Measurements from ENCODE around the gene TOR1B.

Gene TOR1B

GRCh38 chr9:129776938-129777768 lies 25.8 kb upstream of the TOR1B start:
- no peak for DNase-seq (ENCODE audit: low read depth)
- TF ChIP-seq CTCF (IDR thresholded peaks at IDR 0.05; ENCODE audit: control insufficient read depth, extremely low read depth, insufficient read depth) = no peak
- no peak overlapping the region for H3K4me3 ChIP-seq (ENCODE audit: low read depth, low read length)

GRCh38 chr9:129777769-129778130 lies 25.2 kb upstream of the TOR1B start:
- DNase-seq (ENCODE audit: low read depth) = no peak
- TF ChIP-seq CTCF (IDR thresholded peaks at IDR 0.05; ENCODE audit: control insufficient read depth, extremely low read depth, insufficient read depth) = no peak
- H3K4me3 ChIP-seq (ENCODE audit: low read depth, low read length) = no peak overlapping the region

GRCh38 chr9:129778469-129778868 lies 24.5 kb upstream of the TOR1B start:
- DNase-seq (ENCODE audit: low read depth) = no peak
- no peak for TF ChIP-seq CTCF (IDR thresholded peaks at IDR 0.05; ENCODE audit: control insufficient read depth, extremely low read depth, insufficient read depth)
- H3K4me3 ChIP-seq (ENCODE audit: low read depth, low read length) = no peak overlapping the region

- no peak for TF ChIP-seq CTCF (IDR thresholded peaks at IDR 0.05; ENCODE audit: control insufficient read depth, extremely low read depth, insufficient read depth)
- no peak overlapping the region for H3K4me3 ChIP-seq (ENCODE audit: low read depth, low read length)
- DNase-seq (ENCODE audit: low read depth) = no peak
These were observed 23.3 kb upstream of the TOR1B start for GRCh38 chr9:129779560-129780190.

GRCh38 chr9:129781131-129781530 lies 21.9 kb upstream of the TOR1B start:
- DNase-seq (ENCODE audit: low read depth) = no peak
- TF ChIP-seq CTCF (IDR thresholded peaks at IDR 0.05; ENCODE audit: control insufficient read depth, extremely low read depth, insufficient read depth) = no peak
- H3K4me3 ChIP-seq (ENCODE audit: low read depth, low read length) = no peak overlapping the region

- DNase-seq (ENCODE audit: low read depth) = no peak
- no peak overlapping the region for H3K4me3 ChIP-seq (ENCODE audit: low read depth, low read length)
- TF ChIP-seq CTCF (IDR thresholded peaks at IDR 0.05; ENCODE audit: control insufficient read depth, extremely low read depth, insufficient read depth) = no peak
These were observed 21.0 kb upstream of the TOR1B start for GRCh38 chr9:129781981-129782380.

Data from LNCaP clone FGC (cell line).